HG03159 (cell line): ENCODE measurements around the gene MCUB.
A peak's percentile ranks its signal among the peaks of the same experiment; 100 is the strongest.
"Not testable (repeated sequence)": the region's sequence is repeated elsewhere in the genome, so short reads cannot be mapped to it uniquely, and the experiment has no call there.

ENCODE experiments used
- ATAC-seq: cut with Tn5 transposase; IDR thresholded peaks from one replicate; pipeline ENCODE4 v1.9.1; 2021; ENCODE audit warnings: mild to moderate bottlenecking, moderate library complexity; ENCODE audit not compliant: unreplicated experiment

The MCUB gene

DNA sequence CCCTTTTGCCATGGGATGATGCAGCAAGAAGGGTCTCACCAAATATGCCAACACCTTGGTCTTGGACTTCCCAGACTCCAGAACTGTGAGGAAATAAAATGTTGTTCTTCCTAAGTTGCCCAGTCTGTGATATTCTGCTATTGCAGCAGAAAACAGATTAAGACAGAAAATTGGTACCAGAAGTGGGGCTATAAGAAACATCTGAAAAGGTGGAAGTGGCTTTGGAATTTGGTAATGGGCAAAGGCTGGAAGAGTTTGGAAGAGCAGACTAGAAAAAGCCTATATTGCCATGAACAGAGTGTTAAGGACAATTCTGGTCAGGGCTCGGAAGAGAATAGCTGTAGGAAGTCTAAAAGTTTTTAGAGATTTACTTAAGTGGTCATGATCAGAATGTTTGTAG, 115.8 kb downstream of the MCUB start:
- no peak for ATAC-seq

DNA sequence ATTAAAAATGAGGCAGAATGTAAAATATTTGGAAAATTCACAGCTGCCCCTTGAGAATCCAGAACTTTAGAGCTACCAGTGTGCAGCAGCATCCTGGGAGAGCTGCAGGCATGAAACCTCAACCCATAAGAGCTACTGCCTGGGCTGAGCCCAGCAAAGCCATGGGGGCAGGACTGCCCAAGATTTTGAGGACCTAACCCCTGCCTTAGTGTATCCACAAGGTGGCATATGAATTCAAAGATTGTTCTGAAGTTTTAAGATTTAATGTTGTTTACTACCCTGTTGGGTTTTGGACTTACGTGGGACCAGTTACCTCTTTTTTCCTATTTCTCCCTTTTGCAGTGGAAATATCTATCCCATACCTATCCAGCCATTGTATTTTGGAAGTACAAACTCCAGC, 116.8 kb downstream of the MCUB start:
- ATAC-seq: no peak

DNA sequence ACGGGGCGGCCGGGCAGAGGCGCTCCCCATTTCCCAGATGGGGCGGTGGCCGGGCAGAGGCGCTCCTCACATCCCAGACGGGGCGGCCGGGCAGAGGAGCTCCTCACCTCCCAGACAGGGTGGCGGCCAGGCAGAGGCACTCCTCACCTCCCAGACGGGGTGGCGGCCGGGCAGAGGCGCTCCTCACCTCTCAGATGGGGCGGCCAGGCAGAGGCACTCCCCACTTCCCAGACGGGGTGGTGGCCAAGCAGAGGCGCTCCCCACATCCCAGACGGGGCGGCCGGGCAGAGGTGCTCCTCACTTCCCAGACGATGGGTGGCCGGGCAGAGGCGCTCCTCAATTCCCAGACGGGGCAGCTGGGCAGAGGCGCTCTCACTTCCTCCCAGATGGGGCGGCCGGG, 118.4 kb downstream of the MCUB start:
- ATAC-seq: not testable (repeated sequence)

DNA sequence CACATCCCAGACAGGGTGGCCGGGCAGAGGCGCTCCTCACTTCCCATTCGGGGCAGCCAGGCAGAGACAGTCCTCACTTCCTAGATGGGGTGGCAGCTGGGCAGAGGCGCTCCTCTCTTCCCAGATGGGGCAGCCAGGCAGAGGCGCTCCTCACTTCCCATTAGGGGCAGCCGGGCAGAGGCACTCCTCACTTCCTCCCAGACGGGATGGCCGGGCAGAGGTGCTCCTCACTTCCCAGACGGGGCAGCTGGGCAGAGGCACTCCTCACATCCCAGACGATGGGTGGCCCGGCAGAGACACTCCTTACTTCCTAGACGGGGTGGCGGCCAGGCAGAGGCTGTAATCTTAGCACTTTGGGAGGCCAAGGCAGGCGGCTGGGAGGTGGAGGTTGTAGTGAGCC, 118.9 kb downstream of the MCUB start:
- ATAC-seq: not testable (repeated sequence)

DNA sequence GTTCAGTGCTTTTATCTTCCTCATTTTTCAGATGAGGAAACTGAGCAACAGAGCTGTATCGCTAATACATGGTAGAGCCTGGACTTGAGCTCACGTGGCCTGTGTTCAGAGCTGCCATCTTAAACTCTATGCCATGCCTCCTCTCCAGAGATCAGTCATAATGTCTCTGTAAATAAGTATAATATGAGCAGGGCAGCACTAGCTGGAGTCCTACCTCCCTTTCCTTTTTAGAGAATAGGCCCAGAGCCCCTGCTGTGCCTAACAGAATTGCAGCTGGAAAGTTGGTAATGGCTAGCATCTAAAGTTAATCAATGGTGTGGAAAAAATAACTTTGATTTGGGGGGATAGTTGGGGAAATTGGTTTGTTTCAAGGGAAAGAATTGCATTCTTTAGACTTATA, 122.8 kb downstream of the MCUB start:
- ATAC-seq: no peak

DNA sequence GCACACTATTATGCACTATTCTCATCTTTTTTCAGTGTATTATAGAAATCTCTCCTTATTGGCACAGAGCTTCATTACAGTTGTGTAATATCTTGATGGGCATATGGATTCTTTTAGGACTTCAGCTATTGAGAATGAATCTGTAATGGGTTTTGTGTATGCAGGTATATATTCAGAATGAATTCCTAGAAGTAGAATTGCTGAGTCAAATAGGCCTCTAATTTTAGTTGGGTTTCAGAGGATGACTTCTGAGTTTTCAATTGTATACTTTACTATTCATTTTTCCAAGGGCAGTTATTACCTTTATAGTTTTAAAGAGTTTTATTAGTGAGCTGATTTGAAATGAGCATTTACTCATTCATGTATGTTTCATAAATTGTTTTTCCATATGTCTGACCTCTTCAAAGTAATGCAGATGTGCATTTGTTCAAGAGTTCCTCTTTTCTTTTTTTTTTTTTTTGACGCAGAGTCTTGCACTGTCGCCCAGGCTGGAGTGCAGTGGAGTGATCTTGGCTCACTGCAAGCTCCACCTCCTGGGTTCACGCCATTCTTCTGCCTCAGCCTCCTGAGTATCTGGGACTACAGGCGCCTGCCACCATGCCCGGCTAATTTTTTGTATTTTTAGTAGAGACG, 123.7 kb downstream of the MCUB start:
- ATAC-seq: no peak

DNA sequence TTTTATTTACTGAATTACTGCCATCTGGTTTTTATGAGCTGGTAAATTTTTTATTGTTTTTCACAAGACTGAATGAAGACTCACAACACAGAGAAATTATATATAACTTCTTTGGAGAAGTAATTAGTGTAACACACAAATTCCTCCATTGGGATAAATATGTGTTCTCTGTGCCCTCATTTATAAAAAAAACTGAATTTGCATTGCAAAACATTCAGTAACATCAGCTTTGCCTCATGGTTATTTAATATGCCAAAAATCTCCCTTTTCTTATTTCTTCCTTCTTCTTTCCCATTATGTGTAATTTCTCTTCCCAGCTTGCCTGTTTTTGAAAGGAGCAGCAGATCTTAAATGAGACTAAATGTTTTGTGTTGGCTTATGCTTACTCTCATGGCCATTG, 124.7 kb downstream of the MCUB start:
- ATAC-seq: no peak

DNA sequence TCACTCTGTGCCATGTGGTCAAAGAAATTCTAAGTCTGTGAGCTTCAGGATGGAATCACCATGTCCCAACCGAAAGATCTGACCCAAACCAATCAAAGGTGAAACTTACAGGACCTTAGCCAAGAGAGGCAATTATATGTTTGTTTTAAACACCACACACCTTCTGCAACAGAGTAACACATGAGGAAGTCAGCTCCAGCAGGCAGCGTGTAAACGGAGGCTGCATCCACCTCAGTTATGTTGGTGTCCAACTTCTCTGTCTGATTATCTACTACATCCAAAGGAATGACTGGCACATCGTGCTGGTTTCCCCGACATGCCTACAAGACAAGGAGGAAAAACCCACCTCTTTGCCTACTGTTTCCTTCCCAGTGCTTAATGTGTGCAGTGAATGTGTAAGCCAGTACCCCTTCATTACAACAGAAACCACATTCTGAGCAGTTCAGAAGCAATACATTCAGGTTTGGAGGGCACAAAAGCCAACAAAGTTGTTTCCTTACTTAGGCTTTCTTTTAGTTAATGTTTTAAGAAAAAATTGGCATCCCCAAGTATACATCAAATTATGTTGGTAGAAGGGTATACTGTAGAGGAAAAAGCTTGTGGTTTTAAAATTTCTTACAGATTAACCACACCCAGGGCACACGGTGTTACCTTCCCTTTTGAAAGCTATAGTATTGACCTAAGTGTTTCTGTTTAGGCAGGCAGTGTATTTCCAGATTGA, 130.8 kb downstream of the MCUB start:
- peak; percentile 80 for ATAC-seq

DNA sequence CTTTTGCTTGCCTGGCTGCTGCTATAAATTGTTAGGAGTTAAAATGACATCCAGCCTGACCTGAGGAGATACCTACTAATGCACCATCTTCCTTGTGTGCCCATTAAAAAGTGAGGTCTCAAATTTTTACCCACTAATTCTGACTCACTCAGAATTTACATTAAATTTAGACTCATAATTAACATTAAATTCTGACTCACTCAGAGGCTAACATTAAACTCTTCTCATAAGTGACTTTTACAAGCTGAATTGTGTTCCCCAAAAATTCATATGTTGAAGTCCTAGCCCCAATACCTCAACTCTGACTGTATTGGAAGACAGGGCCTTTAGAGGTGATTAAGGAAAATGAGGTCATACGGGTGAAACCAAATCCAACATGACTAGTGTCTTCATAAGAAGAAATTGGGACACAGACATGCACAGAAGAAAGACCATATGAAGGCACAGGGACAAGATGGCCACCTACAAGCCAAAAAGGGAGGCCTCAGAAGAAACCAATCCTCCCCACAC, 131.4 kb downstream of the MCUB start:
- no peak for ATAC-seq

DNA sequence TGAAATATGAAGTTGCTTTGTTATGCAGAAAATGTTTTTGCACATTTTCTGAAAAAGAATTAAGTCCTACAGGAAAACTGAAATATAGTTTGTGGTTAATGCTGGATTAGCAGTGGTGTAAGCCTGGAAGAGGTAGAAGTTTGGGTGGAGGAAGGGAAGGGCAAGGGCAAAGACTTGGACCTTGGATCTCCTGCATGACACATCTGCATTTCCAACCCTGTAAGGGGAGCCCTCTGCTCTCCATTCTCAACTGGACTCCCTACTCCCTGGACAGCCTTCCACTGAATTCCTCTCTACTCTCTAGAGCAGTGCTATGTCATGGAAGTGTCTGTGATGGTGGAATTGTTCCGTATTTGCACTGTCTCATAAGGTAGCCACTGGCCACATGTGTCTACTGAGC, 138.6 kb downstream of the MCUB start:
- ATAC-seq: no peak

DNA sequence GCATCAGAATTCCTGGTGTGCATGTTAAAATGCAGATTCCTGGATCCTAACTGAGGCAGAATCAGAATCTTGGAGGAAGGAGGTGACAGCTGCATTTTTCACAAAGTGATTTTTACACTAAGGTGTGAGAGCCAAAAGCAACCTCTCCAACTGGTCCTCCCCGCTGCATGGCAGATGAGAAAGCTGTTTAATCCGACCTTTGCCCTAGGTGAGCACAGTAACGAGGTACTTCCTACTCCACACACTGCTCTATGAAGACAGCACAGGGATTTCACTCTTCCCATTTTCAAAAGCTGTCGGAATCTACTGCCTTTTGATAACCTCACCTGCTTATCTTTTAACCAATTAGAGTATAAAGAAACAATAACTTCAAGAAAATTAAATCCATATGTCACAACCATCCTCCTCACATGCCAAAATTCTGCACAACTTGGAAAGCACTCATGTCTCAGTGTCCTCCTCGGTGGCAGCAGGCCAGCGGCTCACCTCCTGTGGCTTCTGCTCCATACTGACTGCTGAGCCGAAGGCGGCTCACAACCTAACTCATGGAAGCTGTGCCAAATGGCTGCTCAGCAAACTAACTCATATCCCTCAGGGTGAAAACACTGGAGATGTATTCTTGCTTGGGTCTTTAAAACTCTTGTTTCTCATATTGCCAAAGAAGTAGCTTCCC, 139.6 kb downstream of the MCUB start:
- no peak for ATAC-seq

DNA sequence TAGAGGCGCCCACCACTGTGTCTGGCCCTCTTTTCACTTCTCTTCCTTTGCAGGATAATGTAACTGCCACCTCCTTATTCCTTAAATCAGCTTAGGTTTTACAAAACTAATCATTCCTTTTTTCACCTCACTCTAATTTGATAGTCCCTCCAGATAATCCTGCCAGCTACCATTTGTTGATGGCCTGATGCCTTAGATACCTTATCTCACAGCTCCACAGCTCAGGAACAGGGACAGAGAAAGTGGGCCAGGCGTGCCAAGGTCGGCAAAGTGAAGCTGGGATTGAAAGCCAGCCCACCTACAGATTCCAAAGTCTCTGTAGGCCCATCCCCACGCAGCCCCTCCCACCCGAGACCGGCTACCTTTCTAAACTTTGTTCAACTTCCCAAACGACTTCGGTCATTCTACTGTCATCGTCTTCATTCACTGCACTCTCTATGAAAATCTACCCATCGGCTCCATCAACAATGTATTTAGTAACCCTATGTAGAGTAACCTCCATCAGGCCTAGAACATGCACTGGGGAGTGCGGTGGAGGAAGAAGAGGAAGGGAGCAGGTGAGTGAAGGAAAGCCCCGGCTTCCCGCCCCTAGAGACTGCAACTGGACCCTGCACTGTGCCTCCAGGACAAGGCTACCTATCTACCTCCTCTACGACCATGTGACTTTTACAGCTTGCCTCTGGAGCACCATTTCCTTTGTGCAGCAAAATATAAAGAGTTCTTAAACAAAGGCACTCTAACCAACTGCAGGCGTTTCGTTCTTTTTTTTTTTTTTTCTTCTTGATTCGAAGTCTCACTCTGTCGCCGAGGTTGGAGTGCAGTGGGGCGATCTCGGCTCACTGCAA, 141.7 kb downstream of the MCUB start:
- ATAC-seq: peak; percentile 2

DNA sequence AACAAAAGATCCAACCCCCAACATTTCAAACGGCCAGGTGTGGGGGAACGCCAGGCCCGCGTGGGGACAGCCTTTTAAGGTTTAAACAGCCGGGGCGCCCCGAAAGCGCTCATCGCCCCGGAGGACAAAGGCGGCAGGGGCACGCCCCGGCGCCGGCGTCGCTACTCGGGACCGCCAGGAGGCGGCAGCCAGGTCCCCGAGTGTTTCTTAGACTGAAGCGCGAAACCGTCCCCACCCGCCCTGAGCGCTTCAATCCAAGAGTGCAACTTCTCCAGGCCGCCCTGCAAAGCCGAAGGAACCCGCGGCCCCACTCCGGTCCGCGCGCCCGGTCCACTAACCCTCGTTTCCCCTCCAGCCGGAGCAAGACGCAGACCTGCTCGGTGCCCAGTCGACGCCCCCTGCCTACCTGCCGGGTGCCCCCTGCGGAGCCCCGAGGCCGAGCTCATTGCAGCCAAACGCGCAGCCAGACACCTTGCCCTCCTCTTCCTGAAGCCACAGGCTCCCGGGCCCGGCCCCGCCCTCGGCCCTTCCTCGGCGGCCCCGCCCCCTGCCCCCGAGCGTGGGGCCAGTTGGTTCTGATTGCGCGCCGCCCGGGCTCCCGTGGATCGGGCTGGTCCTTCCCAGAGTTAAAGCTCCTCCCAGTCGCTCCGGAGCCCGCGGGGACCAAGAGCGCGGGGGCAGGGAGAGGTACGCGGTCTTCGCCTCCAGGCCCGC, 143.1 kb downstream of the MCUB start, which contains the start of gene CASP6:
CASP6 (minus strand) TSS at position 496 of the 714 bp plus-strand sequence; CDS start at position 446, 50 bp downstream.
- ATAC-seq: peak; percentile 81

DNA sequence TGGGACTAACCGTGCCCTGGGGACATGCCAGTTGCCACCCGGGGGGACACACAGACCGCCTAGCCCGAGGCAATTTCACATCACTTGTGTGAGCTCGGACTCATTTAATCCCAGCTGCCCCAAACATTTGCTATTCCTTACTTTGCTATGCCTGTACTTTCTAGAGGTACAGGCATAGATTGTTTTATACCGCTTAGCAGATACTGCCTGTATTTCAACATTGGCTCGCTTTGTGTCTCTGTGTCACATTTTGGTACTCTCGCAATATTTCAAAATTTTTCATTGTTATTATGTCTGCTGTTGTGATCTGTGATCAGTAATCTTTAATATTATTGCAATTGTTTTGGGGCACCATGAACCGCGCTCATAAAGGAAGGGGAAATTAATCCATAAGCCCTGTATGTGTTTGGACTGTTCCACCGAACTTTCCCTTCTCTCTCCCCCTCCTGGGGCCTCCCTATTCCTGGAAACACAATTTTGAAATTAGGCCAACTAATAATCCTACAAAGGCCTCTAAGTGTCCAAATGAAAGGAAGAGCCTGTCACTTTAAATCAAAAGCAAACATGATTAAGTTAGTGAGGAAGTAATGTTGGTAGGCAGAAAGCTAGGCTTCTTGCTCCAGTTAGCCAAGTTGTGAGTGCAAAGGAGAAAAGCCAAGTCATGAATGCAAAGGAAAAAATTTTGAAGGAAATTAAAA, 143.8 kb downstream of the MCUB start:
- peak; percentile 2 for ATAC-seq

DNA sequence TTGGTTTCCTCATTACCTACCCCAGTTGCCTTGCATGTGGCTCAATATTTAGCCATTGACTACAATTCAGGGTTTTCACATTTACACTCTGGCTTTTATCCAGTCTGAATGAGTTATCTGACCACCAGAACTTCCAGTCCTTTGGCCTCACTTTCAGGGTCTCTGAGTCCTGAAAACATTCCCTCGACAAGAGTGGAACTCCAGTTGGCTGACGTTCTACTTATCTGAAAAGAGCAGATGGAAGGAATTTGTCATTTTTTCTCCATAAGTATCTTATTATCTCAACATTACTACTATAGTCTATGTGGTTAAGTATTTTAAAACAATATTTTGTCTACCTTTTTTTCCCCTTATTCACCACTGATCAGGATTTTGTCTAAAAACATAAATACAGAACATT, 148.4 kb downstream of the MCUB start:
- ATAC-seq: no peak

DNA sequence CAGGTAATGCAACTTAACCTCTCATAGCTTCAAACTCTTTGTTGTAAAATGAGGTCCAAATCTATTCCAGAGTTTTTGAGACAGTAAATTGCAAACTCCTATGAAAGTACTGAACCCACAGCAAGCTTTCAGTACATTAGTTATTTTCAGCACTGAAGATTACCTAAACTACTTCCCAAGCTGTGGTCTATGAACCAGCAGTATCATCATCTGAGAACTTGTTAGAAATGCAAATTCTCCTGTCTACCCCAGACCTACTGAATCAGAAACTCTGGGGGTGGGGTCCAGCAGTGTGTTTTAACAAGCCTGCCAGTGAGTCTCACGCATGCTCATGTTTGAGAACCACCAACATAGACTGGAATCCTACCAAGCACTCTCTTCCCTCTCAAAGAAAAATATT, 148.9 kb downstream of the MCUB start:
- peak; percentile 89 for ATAC-seq

DNA sequence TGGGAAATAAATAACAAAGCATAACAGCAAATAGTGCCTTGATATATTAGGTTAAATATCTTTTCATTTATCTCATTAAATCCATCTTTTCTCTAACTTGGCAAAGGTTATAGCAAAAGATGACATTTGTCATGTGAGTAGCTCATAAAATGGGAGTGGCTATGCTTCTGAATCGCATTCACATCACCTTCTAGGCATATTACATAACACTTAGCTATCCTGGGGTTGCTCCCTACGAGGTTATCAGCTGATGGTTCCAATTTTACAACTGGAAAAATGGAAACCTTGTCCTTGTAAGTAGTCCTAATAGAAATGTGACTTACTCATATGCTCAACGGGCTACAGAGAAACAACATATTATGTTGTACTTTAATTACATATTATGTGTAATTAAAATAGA, 153.5 kb downstream of the MCUB start:
- ATAC-seq: no peak

DNA sequence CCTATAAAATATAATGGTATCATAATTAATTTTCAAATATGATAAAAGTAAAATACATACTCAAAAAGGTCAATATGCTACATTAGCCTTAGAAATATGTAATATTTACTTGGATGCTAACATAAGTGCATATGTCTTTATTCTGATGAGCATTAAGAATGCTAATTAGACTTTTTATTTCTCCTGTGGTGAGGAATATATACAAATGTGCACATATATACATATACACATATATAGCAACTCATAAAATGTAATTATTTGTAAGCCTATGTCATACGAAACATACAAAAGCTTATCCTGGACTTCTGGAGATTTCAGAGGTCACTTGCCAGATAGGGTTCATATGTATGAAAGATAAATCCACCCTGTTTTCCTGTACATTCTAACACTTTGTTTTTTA, 158.7 kb downstream of the MCUB start:
- ATAC-seq: no peak

DNA sequence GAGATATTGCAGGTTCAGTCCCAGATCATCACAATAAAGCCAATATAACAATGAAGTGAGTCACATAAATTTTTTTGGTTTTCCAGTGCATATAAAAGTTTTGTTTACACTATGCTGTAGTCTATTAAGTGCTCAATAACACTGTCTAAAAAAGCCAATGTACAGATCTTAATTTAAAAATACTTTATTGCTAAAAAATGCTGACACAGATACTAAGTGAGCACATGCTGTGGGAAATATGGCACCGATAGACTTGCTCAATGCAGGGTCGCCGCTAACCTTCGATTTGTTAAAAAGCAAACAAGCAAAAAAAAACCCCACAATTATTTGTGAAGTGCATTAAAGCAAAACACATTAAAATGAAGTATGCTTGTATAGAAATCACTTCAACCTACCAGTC, 159.6 kb downstream of the MCUB start:
- ATAC-seq: no peak

DNA sequence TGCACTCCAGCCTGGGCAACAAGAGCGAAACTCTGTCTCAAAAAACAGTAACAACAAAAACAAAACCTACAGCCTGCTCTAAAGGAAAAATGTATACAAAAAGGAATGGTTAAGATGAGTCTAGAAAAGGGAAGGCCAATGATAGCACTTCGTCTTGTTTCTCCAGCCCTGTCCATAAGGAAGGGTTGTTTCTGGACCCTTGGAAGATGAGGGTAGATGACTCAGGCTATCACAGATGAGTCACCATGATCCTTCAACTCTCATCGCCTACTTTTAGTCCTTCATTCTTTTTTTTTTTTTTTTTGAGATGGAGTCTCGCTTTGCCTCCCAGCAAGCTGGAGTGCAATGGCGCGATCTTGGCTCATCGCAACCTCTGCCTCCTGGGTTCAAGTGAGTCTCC, 161.0 kb downstream of the MCUB start:
- no peak for ATAC-seq
